GM18907 (cell line): ENCODE measurements around the gene RAPGEFL1.
A peak's percentile ranks its signal among the peaks of the same experiment; 100 is the strongest.
"Not testable (repeated sequence)": the region's sequence is repeated elsewhere in the genome, so short reads cannot be mapped to it uniquely, and the experiment has no call there.

ENCODE experiments used
- ATAC-seq: cut with Tn5 transposase; IDR thresholded peaks from one replicate; pipeline ENCODE4 v1.9.1; 2021; ENCODE audit warnings: mild to moderate bottlenecking, moderate library complexity; ENCODE audit not compliant: unreplicated experiment

RAPGEFL1 gene

DNA sequence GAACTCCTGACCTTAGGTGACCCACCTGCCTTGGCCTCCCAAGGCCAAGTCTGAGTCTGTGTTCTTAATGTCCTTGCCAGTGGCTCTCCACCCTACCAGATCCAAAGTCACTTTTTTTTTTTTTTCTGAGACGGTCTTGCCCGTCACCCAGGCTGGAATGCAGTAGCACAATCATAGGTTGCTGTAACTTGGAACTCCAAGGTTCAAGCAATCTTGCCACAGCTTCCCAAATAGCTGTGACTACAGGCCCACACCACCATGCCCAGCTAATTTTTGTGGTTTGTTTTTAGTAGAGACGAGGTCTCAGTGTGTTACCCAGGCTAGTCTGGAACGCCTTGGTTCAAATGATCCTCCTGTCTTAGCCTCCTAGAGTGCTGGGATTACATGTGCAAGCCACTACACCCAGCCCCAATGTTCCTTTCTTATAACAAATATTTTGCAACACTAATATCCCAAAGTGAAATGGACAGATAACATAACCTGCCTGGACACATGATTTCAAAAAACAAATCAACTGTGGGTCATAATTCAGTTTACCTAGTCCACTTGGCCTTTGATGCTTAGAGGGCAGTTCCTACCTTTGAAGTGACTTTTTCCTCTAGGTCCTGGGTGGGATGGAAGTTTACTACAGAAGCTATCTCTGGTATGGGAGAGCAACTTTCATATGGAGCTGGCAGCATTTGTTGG is 4.0 kb upstream of the RAPGEFL1 start:
- ATAC-seq: no peak

DNA sequence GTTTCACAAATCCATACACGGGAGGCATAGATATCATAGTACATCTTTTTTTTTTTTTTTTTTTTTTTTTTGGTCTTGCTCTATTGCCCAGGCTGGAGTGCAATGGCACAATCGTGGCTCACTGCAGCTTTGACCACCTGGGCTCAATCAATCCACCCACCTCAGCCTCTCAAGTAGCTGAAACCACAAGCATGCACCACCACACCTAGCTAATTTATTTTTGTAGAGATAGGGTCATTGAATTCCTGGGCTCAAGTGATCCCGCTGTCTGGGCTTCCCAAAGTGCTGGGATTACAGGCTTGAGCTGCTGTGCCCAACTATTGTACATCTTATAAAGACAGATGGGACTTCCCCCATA is 3.5 kb upstream of the RAPGEFL1 start:
- no peak for ATAC-seq

GRCh38 chr17:40174514-40174913 is 2.8 kb upstream of the RAPGEFL1 start:
- no peak for ATAC-seq

DNA sequence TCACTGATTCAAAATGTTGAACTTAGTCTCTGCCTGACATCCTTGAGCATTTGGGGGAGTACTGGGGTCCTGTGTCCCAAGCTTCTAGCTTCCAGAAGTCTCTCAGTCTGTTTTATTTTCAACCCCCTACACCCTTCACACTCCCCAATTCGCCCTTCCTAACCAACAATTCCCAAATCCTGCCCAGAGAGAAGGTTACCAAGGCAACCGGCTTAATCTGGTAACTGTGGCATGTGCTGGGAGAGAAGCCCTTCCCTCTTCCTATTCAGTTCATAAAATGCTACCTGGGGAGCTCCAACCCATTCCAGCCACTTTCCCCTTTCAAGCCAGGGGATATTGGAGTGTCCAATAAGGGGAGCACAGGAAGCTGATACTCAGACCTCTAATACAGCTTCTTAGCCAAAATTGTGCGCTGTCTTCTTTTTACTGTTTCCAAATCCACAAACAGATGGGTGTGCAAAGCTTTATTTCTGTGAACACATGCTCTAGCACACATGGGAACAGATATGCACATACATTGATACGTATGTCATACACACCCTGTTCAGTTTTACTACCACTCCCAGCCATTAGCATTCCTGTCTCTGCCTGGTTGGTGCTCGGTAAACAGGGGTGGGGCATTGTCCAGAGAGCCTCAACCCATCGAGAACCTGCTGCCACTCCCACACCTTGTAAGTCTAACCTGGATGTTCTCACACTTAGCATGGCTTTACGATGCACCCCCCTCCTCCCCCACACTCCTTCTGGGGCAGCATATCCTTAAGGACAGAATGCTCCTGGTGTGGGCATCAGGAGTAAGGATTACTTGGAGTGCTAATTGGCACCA is 1.1 kb upstream of the RAPGEFL1 start:
- ATAC-seq: no peak

DNA sequence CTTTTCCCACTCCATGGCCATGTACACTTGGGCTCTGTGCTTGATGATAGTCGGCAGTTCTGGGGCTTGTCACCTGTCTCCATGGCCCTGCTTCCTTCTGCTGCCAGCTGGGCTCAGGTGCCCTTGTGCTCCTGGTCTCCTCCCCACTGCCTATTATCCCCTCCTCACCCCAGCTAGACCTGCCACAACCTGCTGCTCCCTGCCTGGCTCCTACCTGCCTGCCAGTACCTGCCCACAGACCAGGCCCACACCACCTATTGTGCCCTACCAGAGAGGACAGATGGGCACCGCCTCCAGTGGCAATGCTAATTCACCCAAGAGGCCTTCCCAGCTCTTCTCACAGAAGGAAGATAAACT is 538 bp upstream of the RAPGEFL1 start:
- ATAC-seq: no peak

- ATAC-seq: no peak
Measured at GRCh38 chr17:40178021-40178601, 841 bp downstream of the RAPGEFL1 start.

DNA sequence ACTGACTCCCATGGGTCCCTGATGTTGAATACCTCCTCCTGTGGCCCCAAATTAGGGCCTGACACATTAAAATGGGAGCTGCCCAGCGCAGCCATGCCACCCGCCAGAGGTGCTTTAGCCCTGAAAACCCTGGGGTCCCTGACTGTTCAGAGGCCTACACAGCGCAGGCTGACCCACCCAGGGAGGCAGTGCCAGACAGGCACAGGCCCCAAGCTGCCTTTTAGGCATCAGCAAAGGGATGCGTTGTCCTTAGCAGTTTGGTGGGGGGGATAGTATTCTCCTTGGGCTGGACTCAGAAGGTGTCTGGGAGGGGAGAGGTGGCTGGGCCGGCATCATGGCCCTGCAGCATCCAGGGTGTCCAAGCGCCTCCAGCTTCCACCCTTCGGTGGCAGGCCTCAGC is 1.4 kb downstream of the RAPGEFL1 start:
- no peak for ATAC-seq

- no peak for ATAC-seq
Measured at GRCh38 chr17:40179923-40180659, 2.8 kb downstream of the RAPGEFL1 start.

GRCh38 chr17:40180694-40181093 is 3.4 kb downstream of the RAPGEFL1 start:
- ATAC-seq: no peak

- ATAC-seq: no peak
Measured at GRCh38 chr17:40181205-40181604, 3.9 kb downstream of the RAPGEFL1 start.

GRCh38 chr17:40182606-40183005 is 5.3 kb downstream of the RAPGEFL1 start:
- ATAC-seq: no peak

GRCh38 chr17:40187238-40187637 is 10.0 kb downstream of the RAPGEFL1 start:
- no peak for ATAC-seq

DNA sequence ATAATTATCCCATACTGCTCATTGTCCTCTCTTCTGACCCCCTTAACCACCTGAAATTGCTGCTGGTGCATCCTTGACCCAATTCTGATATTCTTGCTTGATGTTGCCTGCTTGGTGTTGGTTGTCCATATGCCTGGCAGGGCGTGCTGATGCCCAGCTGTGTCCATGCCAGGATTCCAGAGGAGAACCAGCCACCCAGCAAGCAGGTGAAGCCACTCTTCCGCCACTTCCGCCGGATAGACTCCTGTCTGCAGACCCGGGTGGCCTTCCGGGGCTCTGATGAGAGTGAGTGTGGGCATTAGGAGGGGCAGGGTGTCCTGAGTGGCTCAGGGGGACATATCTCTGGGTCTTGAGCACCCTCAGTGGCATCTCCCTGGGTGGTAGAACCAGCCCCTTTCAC is 11.4 kb downstream of the RAPGEFL1 start:
- ATAC-seq: no peak

- no peak for ATAC-seq
Measured at GRCh38 chr17:40190197-40191021, 13.1 kb downstream of the RAPGEFL1 start.

GRCh38 chr17:40191237-40192208 is 14.3 kb downstream of the RAPGEFL1 start:
- ATAC-seq: peak; percentile 73

DNA sequence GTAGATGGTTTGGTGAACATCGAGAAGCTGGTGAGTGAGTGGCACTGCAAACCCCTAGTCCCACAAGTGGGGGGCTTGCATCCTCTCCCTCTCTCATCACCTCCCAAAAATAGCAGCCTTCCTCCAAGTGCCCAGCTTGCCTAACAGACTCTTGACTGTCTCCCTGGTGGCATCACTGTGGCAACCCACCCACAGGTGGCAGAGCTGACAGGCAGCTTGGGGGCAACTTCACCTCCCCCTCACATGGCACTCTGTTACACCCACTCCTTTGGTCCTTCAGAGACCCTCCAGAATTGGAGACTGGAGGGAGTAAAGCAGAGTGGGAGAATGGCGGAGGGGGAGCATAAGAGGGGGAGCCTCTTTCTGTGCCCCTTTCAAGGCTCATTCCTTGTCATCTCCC is 15.7 kb downstream of the RAPGEFL1 start:
- no peak for ATAC-seq

GRCh38 chr17:40194821-40195220 is 17.6 kb downstream of the RAPGEFL1 start:
- ATAC-seq: no peak

- ATAC-seq: no peak
Measured at GRCh38 chr17:40197550-40197949, 20.3 kb downstream of the RAPGEFL1 start.

DNA sequence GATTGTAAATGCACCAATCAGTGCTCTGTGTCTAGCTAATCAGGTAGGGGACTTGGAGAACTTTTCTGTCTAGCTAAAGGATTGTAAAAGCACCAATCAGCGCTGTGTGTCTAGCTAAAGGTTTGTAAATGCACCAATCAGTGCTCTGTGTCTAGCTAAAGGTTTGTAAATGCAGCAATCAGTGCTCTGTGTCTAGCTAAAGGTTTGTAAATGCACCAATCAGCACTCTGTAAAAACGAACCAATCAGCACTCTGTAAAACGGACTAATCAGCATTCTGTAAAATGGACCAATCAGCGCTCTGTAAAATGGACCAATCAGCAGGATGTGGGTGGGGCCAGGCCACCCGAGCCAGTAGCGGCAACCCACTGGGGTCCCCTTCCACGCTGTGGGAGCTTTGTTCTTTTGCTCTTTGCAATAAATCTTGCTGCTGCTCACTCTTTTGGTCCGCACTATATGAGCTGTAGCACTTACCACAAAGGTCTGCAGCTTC is 20.7 kb downstream of the RAPGEFL1 start:
- ATAC-seq: not testable (repeated sequence)
